SK-N-SH (cell line): Measurements from ENCODE around the gene ERP29. TPM values are rescaled to one million over a fixed set of nuclear protein-coding genes. Genes with fewer than 3 reads are reported as not detected.

ENCODE experiments used
- CTCF ChIA-PET: fragments of 300-600, 350-600 bp; formaldehyde crosslinking; extraction: SDS; loops from one replicate; lab custom pipeline; 2021; lab: Yijun Ruan, JAX
- POLR2A ChIA-PET: fragments of 350-600 bp; sonication (Branson Sonifier 250); formaldehyde crosslinking; extraction: SDS; loops from one replicate; lab custom pipeline; 2020; ENCODE audit warnings: antibody characterized with exemption, inconsistent platforms; lab: Yijun Ruan, JAX
- DNase-seq: peaks from one replicate; pipeline ENCODE4 v3.0.0; 2012
- H2AFZ ChIP-seq: fragments of 200-600 bp; sonication (generic); 2 replicates; pipeline ENCODE4 v1.8.1; 2016; ENCODE audit warnings: antibody characterized with exemption, mild to moderate bottlenecking, low read depth
- H3F3A ChIP-seq: fragments of 200-600 bp; sonication (generic); replicated peaks from 2 replicates; pipeline ENCODE3; 2016; ENCODE audit warnings: antibody characterized with exemption, mild to moderate bottlenecking; ENCODE audit not compliant: insufficient read depth
- H3K27ac ChIP-seq, 2 experiments: fragments of 200-500 bp in 1 of 2; fragments of 200-600 bp in 1 of 2; sonication (Bioruptor generic) in 1 of 2; sonication (generic), shearing (Covaris generic) in 1 of 2; 2 replicates each; pipeline versions ENCODE4 v1.5.1 to v1.6.1; 2014 to 2016; ENCODE audit warnings: low read depth in 2 of 2, inconsistent platforms in 1 of 2, low read length in 1 of 2, mild to moderate bottlenecking in 1 of 2, mixed read lengths in 1 of 2
- H3K27me3 ChIP-seq: fragments of 200-600 bp; sonication (generic), shearing (Covaris generic); 2 replicates; pipeline ENCODE4 v1.6.1; 2016; ENCODE audit warnings: mixed run types; ENCODE audit not compliant: insufficient read depth
- H3K36me3 ChIP-seq, 2 experiments: fragments of 200-500 bp in 1 of 2; fragments of 200-600 bp in 1 of 2; sonication (Bioruptor generic) in 1 of 2; sonication (generic) in 1 of 2; replicated peaks in 1 of 2; 2 replicates each; pipeline versions ENCODE3 to v1.5.1; 2014 to 2016; ENCODE audit warnings: low read length in 1 of 2, mild to moderate bottlenecking in 1 of 2; ENCODE audit not compliant: insufficient read depth in 2 of 2, control insufficient read depth in 1 of 2
- H3K4me1 ChIP-seq, 2 experiments: fragments of 200-500 bp in 1 of 2; fragments of 200-600 bp in 1 of 2; sonication (Bioruptor generic) in 1 of 2; sonication (generic), shearing (Covaris generic) in 1 of 2; 2 replicates each; pipeline versions ENCODE4 v1.5.1 to v1.6.1; 2014 to 2016; ENCODE audit warnings: low read depth in 1 of 2, low read length in 1 of 2, mixed run types in 1 of 2; ENCODE audit not compliant: insufficient read depth in 2 of 2, control insufficient read depth in 1 of 2
- H3K4me2 ChIP-seq: fragments of 200-600 bp; sonication (generic), shearing (Covaris generic); 2 replicates; pipeline ENCODE4 v1.6.1; 2017; ENCODE audit warnings: mixed run types
- H3K4me3 ChIP-seq, 2 experiments: fragments of 200-500 bp in 1 of 2; fragments of 200-600 bp in 1 of 2; sonication (Bioruptor generic) in 1 of 2; sonication (generic), shearing (Covaris generic) in 1 of 2; 2 replicates each; pipeline versions ENCODE4 v1.5.1 to v1.8.1; 2014 to 2016; ENCODE audit warnings: low read depth in 2 of 2, inconsistent platforms in 1 of 2, low read length in 1 of 2, mild to moderate bottlenecking in 1 of 2, mixed read lengths in 1 of 2, moderate library complexity in 1 of 2
- H3K79me2 ChIP-seq: fragments of 200-600 bp; sonication (generic); 2 replicates; pipeline ENCODE4 v1.8.1; 2017; ENCODE audit warnings: mild to moderate bottlenecking; ENCODE audit not compliant: insufficient read depth
- H3K9ac ChIP-seq: fragments of 200-600 bp; sonication (generic); 2 replicates; pipeline ENCODE4 v1.6.1; 2017; ENCODE audit warnings: mixed run types
- H3K9me2 ChIP-seq: fragments of 200-600 bp; sonication (generic); 2 replicates; pipeline ENCODE4 v1.6.1; 2017; ENCODE audit warnings: mixed run types
- H3K9me3 ChIP-seq: fragments of 200-600 bp; sonication (generic); 2 replicates; pipeline ENCODE4 v1.6.1; 2017; ENCODE audit warnings: mixed run types, mild to moderate bottlenecking, moderate library complexity
- H4K20me1 ChIP-seq: fragments of 200-600 bp; sonication (generic); 2 replicates; pipeline ENCODE4 v1.6.1; 2017; ENCODE audit warnings: mild to moderate bottlenecking, mixed run types; ENCODE audit not compliant: insufficient read depth
- CHD2 ChIP-seq: fragments of 150-350 bp; IDR thresholded peaks from 2 replicates; pipeline ENCODE4 v1.6.1; 2018; ENCODE audit warnings: low read length; ENCODE audit not compliant: partially characterized antibody
- CTCF ChIP-seq: fragments of 200-600 bp; sonication (generic); IDR thresholded peaks from 2 replicates; pipeline ENCODE4 v1.6.1; 2017; ENCODE audit warnings: antibody characterized with exemption, mild to moderate bottlenecking, moderate library complexity
- EP300 ChIP-seq, 2 experiments: IDR thresholded peaks; 2 replicates each; pipeline versions ENCODE4 v1.4.0 to v1.6.1; 2012; ENCODE audit warnings: borderline replicate concordance in 1 of 2, low read depth in 1 of 2, low read length in 1 of 2
- FOSL2 ChIP-seq: IDR thresholded peaks from 2 replicates; pipeline ENCODE4 v1.4.0; 2012; ENCODE audit warnings: low read depth, mild to moderate bottlenecking, moderate library complexity, borderline replicate concordance
- JUND ChIP-seq: IDR thresholded peaks from 2 replicates; pipeline ENCODE4 v1.4.0; 2012
- MXI1 ChIP-seq: IDR thresholded peaks from 2 replicates; pipeline ENCODE4 v1.6.1; 2012; ENCODE audit warnings: mild to moderate bottlenecking, low read depth, low read length, improper control_type of control experiment
- NRF1 ChIP-seq: IDR thresholded peaks from 2 replicates; pipeline ENCODE4 v1.6.1; 2012; ENCODE audit warnings: low read depth, mild to moderate bottlenecking, low read length
- PBX3 ChIP-seq: IDR thresholded peaks from 2 replicates; pipeline ENCODE4; 2012
- RCOR1 ChIP-seq: fragments of 150-350 bp; IDR thresholded peaks from 2 replicates; pipeline ENCODE4 v1.6.1; 2017; ENCODE audit warnings: antibody characterized with exemption, low read length
- RFX5 ChIP-seq: IDR thresholded peaks from 2 replicates; pipeline ENCODE4 v1.6.1; 2012; ENCODE audit warnings: mild to moderate bottlenecking, improper control_type of control experiment, low read length
- SIN3A ChIP-seq: IDR thresholded peaks from 2 replicates; pipeline ENCODE4 v1.6.1; 2012; ENCODE audit warnings: low read depth, mild to moderate bottlenecking, low read length, moderate library complexity, borderline replicate concordance
- SMC3 ChIP-seq: IDR thresholded peaks from 2 replicates; pipeline ENCODE4 v1.6.1; 2012; ENCODE audit warnings: low read depth, low read length, improper control_type of control experiment
- TAF1 ChIP-seq: IDR thresholded peaks from 2 replicates; pipeline ENCODE4 v1.6.1; 2012; ENCODE audit warnings: low read depth, mild to moderate bottlenecking, low read length, moderate library complexity, borderline replicate concordance
- TEAD4 ChIP-seq: IDR thresholded peaks from 2 replicates; pipeline ENCODE4 v1.4.0; 2012; ENCODE audit warnings: mild to moderate bottlenecking, borderline replicate concordance; ENCODE audit not compliant: insufficient read depth
- WGBS: methylation state at CpG from one replicate; pipeline ENCODE4 v1.1.6; 2017; ENCODE audit warnings: low lambda C conversion rate; 5-methylcytosine and 5-hydroxymethylcytosine counted together
- polyA plus RNA-seq, 3 experiments: library from polyadenylated mRNA; depleted of rRNA; stranded (reverse); fragments of >200 nt; gene quantifications; 2 replicates each; pipeline ENCODE4 v1.2.3, GENCODE V29; 2012
- TF ChIP-seq, protein P1 (sequence below): fragments of 150-350 bp; IDR thresholded peaks from 2 replicates; pipeline ENCODE4 v1.6.1; 2016; ENCODE audit warnings: mild to moderate bottlenecking, low read depth, low read length
- TF ChIP-seq, protein P2 (sequence below): IDR thresholded peaks from 2 replicates; pipeline ENCODE4 v1.6.1; 2012; ENCODE audit warnings: mild to moderate bottlenecking, low read depth, low read length, moderate library complexity

ERP29 gene
- polyA plus RNA-seq, 1 of the 3 experiments (the other 2 are of a cell fraction): 177 TPM

GRCh38 chr12:112005419-112006395 lies 7.5 kb upstream of the ERP29 start:
- no peaks in the 10 kb centered on the region for H3K9me2 ChIP-seq
- H4K20me1 ChIP-seq: no peaks in the 10 kb centered on the region
- H3F3A ChIP-seq: peaks cover 3% of the 10 kb centered on the region
- H3K4me3 ChIP-seq: no peak overlapping the region
- H3K27ac ChIP-seq: no peak overlapping the region
- WGBS: 88% methylated on average over 6 of the region's 6 CpGs
- H3K4me2 ChIP-seq: peak overlapping the region; percentile 17; the same call in 1 of the 2 replicates
- TF ChIP-seq FOSL2: 0 out of 2 replicates have a peak, but pooled peaks have one; percentile 12
- TF ChIP-seq RFX5: no peak
- H3K27me3 ChIP-seq: no peaks in the 10 kb centered on the region
- H3K79me2 ChIP-seq: no peaks in the 10 kb centered on the region
- DNase-seq: no peak
- H3K4me1 ChIP-seq: peaks cover 0 to 3% of the 10 kb centered on the region in 2 experiments; a peak in 1 of 4 replicates
- H3K9ac ChIP-seq: no peak overlapping the region
- H2AFZ ChIP-seq: no peak overlapping the region
- H3K9me3 ChIP-seq: no peaks in the 10 kb centered on the region
- no peaks in the 10 kb centered on the region for H3K36me3 ChIP-seq
- POLR2A ChIA-PET: no interaction called here
- CTCF ChIA-PET: no interaction called here

DNA sequence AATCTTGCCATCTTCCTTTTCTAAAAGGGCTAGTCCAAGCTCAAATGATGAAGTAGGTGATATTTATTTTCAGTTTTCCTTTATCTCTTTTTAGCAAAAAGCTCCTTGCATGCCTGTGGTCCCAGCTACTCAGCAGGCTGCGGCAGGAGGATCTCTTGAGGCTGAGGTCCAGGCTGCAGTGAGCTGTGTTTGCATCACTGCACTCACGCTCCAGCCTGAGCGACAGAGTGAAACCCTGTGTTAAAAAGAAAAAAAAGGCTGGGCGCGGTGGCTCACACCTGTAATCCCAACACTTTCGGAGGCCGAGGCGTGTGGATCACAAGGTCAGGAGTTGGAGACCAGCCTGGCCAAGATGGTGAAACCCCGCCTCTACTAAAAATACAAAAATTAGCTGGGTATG lies 5.3 kb upstream of the ERP29 start:
- Histone ChIP-seq H3K4me2 (no peak overlapping the region), H2AFZ (no peak overlapping the region), H3K36me3 (no peaks in the 10 kb centered on the region), H3K9ac (no peak overlapping the region), H3F3A (peaks cover 8% of the 10 kb centered on the region), H4K20me1 (no peaks in the 10 kb centered on the region), H3K4me3 (no peak overlapping the region), H3K9me3 (no peaks in the 10 kb centered on the region), H3K27me3 (no peaks in the 10 kb centered on the region), H3K9me2 (no peaks in the 10 kb centered on the region), H3K27ac (no peak overlapping the region), H3K79me2 (peaks cover 18% of the 10 kb centered on the region), H3K4me1 (peaks cover 9 to 11% of the 10 kb centered on the region in 2 experiments; a peak in 1 of 4 replicates)
- POLR2A ChIA-PET: no interaction called here
- WGBS: 97% methylated on average over 9 of the region's 9 CpGs
- CTCF ChIA-PET: no interaction called here
- no peak for DNase-seq
- TF ChIP-seq JUND (no peak), MXI1 (no peak), SIN3A (no peak), PBX3 (no peak), CTCF (no peak), NRF1 (no peak), FOSL2 (no peak), EP300 (IDR thresholded peaks at IDR 0.05; ENCODE audit: borderline replicate concordance in 1 of 2, low read depth in 1 of 2, low read length in 1 of 2) (no peak), TEAD4 (no peak), CHD2 (no peak), SMC3 (no peak), RCOR1 (no peak), TAF1 (no peak)
- TF ChIP-seq, protein P1, sequence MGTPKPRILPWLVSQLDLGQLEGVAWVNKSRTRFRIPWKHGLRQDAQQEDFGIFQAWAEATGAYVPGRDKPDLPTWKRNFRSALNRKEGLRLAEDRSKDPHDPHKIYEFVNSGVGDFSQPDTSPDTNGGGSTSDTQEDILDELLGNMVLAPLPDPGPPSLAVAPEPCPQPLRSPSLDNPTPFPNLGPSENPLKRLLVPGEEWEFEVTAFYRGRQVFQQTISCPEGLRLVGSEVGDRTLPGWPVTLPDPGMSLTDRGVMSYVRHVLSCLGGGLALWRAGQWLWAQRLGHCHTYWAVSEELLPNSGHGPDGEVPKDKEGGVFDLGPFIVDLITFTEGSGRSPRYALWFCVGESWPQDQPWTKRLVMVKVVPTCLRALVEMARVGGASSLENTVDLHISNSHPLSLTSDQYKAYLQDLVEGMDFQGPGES: no peak
- TF ChIP-seq, protein P2, sequence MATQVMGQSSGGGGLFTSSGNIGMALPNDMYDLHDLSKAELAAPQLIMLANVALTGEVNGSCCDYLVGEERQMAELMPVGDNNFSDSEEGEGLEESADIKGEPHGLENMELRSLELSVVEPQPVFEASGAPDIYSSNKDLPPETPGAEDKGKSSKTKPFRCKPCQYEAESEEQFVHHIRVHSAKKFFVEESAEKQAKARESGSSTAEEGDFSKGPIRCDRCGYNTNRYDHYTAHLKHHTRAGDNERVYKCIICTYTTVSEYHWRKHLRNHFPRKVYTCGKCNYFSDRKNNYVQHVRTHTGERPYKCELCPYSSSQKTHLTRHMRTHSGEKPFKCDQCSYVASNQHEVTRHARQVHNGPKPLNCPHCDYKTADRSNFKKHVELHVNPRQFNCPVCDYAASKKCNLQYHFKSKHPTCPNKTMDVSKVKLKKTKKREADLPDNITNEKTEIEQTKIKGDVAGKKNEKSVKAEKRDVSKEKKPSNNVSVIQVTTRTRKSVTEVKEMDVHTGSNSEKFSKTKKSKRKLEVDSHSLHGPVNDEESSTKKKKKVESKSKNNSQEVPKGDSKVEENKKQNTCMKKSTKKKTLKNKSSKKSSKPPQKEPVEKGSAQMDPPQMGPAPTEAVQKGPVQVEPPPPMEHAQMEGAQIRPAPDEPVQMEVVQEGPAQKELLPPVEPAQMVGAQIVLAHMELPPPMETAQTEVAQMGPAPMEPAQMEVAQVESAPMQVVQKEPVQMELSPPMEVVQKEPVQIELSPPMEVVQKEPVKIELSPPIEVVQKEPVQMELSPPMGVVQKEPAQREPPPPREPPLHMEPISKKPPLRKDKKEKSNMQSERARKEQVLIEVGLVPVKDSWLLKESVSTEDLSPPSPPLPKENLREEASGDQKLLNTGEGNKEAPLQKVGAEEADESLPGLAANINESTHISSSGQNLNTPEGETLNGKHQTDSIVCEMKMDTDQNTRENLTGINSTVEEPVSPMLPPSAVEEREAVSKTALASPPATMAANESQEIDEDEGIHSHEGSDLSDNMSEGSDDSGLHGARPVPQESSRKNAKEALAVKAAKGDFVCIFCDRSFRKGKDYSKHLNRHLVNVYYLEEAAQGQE: no peak
